ENCODE measurements around the gene RPS6KL1.

The RPS6KL1 gene

DNA sequence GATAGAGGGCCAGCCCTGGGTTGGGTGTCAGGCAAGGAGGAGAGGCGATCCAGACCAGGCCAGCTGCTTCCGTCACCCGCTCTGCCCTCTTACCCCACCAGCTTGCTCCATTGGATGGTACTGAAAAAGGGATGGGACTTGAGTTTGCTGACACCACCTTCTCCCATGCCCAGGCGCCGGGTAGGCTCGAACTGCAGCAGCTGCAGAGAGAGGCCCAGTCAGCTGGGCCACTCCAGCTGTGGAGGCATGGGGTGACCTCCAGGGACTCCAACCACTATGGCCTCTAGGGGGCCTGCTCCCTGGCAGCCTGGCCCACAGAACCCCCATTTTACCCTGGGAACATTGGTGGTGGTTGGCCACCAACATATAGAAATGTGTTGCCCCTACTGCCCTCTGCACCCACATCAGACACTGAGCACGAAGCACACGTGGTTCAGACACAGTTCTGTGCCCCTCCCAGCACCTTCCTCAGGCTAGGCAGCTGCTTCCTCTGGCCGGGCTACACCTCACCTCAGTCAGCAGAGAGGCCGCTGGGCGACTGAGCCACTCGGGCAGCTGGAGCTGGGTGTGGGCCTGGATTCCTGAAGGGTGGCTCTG, 16.0 kb downstream of the RPS6KL1 start:
- peak overlapping the region; percentile 69 for H3K27ac Mint-ChIP-seq

GRCh38 chr14:74905595-74906142, 17.4 kb downstream of the RPS6KL1 start:
- H3K27me3 Mint-ChIP-seq: no peaks in the 10 kb centered on the region
- no peak overlapping the region for H3K4me3 Mint-ChIP-seq
- no peaks in the 10 kb centered on the region for H3K9me3 Mint-ChIP-seq
- H3K27ac Mint-ChIP-seq: peak overlapping the region; percentile 79
- H3K4me1 Mint-ChIP-seq: peaks cover 17 to 21% of the 10 kb centered on the region in 2 donors
- peak; percentile 40 for DNase-seq
- peaks cover 22 to 47% of the 10 kb centered on the region in 2 donors for H3K36me3 Mint-ChIP-seq
- peak; percentile 69 to 73 for ATAC-seq (replicated peaks)

More for the DNA sequence above, 16.0 kb downstream of the RPS6KL1 start:
- Mint-ChIP-seq H3K9me3 (no peaks in the 10 kb centered on the region), H3K36me3 (peaks cover 20 to 47% of the 10 kb centered on the region in 2 donors), H3K4me3 (no peak overlapping the region), H3K4me1 (peaks cover 17 to 21% of the 10 kb centered on the region in 2 donors), H3K27me3 (no peaks in the 10 kb centered on the region)
- ATAC-seq (replicated peaks) (peak; percentile 18), DNase-seq (no peak)

DNA sequence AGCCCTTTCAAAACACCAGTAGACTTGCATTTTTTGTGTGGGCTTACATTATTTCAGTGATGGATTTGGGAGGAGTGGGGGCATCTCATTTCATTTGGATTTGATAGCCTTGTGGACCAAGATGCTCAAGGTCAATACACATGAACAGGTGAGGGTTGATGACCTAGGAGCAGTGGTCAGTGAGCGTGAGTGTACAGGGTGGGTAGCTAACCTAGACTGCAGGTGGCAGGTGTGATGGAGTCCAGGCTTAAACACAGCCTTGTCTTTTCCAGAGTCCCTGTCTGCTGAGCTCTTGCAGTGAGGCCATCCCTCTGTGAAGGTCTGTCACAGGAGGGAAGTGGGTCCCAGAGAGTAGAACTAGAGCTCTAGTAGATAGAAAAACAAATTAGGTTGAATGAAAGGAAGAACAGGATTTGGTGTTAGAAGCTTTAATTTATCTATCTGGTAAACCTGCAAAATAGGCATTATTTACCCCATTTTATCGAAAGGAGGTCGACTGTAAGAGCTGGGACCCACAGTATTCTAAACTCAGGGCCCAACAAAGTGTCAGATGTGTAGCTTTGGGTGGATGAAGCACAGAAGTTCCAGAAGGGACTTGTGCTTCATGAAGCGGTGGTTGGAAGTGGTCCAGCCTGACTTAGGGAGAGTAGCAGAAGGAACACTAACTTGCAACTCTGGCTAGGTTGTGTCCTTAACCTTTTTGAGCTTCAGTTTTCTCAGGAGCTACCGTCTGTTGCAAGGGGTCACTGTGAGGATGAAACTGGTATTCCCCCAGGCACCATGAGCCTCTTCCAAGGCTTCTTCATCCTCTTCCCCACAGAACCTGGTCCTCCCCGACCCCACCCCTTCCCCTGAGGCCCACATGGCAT, 18.2 kb downstream of the RPS6KL1 start:
- Mint-ChIP-seq H3K4me1 (peaks cover 17 to 21% of the 10 kb centered on the region in 2 donors), H3K9me3 (no peaks in the 10 kb centered on the region), H3K4me3 (no peak overlapping the region), H3K27ac (peak overlapping the region; percentile 79), H3K36me3 (peaks cover 30 to 54% of the 10 kb centered on the region in 2 donors), H3K27me3 (no peaks in the 10 kb centered on the region)
- no peak for ATAC-seq (replicated peaks)
- no peak for DNase-seq

DNA sequence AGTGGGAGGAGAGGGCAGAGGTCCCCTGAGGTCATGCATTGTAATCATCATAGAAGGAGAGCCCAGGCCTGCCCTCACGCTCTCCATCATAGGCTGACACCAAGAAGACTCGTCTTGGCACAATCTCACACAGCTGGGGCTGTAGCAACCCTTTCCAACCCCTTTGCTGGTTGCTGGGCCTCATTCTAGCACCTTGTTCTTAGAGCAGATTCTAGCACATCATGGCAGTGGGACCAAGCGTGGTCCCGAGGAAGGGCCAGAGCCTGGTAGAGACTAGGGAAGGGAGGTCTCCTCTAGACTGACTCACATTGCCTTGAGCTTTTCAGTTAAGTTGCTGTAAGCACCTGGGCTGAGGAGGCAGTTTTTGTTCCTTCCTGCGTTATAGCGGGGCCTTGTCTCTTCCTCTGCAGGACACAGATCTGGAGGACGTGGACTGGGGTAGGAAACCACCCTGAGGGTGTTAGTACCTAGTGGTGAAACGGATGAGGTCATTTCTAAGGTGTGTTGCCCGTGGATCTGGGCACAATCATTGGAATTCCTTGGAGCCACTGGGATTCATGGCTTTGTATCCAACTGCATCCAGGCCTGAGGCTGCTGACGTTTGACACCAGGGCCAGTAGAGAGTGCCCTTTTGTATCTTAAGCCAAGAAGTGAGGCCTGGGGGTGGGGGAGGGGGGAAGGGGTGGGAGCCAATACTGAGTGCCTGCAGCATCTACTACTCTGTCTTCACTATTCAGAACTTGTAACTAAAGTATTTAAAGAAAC, 19.9 kb downstream of the RPS6KL1 start:
- ATAC-seq (replicated peaks) (no peak), DNase-seq (no peak)
- H3K4me3 Mint-ChIP-seq: no peak overlapping the region
- peaks cover 42 to 65% of the 10 kb centered on the region in 2 donors for H3K36me3 Mint-ChIP-seq
- peaks cover 17 to 19% of the 10 kb centered on the region in 2 donors for H3K4me1 Mint-ChIP-seq
- no peaks in the 10 kb centered on the region for H3K9me3 Mint-ChIP-seq
- no peaks in the 10 kb centered on the region for H3K27me3 Mint-ChIP-seq
- H3K27ac Mint-ChIP-seq: peak overlapping the region; percentile 83

DNA sequence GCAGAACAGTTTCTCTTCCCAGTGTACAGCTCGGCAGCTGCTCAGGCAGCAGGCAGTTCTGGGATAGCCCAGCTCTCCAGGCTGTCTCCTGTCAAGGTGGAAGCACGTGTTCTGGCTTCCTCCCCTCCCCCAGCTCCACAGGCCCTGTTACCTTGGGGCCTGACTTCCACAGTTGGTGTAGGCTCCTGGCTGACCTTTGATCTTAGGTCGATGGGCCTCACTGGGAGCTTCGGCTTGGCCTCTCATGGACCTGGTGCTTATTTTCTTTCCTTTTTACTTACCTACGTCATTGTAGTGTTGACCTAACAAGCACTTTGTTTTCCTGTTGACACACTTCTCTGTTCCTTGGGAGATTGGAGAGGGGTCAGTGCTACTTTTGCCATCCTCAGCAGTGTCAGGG, 24.4 kb downstream of the RPS6KL1 start:
- H3K36me3 Mint-ChIP-seq: peaks cover 54 to 72% of the 10 kb centered on the region in 2 donors

DNA sequence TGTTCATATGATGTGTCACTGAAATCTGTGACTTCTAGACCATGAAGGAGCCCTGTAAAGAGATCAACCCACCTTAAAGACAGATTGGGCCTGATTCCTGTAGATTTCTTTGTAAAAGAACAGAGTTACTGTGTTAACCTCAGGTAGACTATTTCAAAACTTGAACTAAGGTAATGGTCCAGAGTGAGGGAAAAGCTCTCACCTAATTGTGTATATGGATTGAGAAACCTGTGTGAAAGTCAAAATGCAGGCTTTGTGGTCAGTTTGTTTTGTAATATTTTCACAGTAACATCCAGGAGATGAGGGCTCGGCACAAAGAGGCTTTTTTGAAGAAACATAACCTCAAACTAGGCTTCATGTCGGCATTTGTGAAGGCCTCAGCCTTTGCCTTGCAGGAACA, 25.0 kb downstream of the RPS6KL1 start:
- no peak overlapping the region for H3K4me3 Mint-ChIP-seq
- H3K36me3 Mint-ChIP-seq: peaks cover 58 to 74% of the 10 kb centered on the region in 2 donors

More for the DNA sequence above, 24.4 kb downstream of the RPS6KL1 start:
- Mint-ChIP-seq H3K4me1 (peaks cover 12 to 17% of the 10 kb centered on the region in 2 donors), H3K9me3 (no peaks in the 10 kb centered on the region), H3K27me3 (no peaks in the 10 kb centered on the region), H3K4me3 (no peak overlapping the region), H3K27ac (peak overlapping the region; percentile 80)
- DNase-seq (no peak), ATAC-seq (replicated peaks) (no peak)

DNA sequence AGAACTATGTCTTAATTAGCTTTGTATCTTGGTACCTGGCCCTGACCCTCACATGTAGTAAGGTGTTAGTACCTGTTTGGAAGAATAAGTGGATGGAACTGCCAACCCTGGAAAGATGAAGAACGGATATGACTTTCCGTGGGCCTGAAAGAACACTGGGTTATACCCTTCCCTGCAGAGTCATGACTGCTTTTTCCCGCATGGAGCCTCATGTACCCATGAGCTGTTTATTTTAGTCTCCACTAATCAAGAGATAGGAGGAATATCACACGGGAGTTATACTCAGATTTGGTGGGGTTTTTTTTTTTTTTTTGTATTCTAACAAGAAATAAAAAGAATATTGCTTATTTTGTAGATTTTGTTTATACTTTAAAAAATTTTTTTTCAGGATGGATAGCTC, 25.4 kb downstream of the RPS6KL1 start:
- Mint-ChIP-seq H3K36me3 (peaks cover 58 to 74% of the 10 kb centered on the region in 2 donors), H3K27me3 (no peaks in the 10 kb centered on the region), H3K4me1 (peaks cover 17 to 19% of the 10 kb centered on the region in 2 donors), H3K4me3 (no peak overlapping the region), H3K9me3 (no peaks in the 10 kb centered on the region), H3K27ac (peak overlapping the region; percentile 14)
- ATAC-seq (replicated peaks) (no peak), DNase-seq (no peak)

More for the DNA sequence above, 25.0 kb downstream of the RPS6KL1 start:
- no peak for ATAC-seq (replicated peaks)
- no peaks in the 10 kb centered on the region for H3K9me3 Mint-ChIP-seq
- no peak for DNase-seq
- H3K27me3 Mint-ChIP-seq: no peaks in the 10 kb centered on the region
- no peak overlapping the region for H3K27ac Mint-ChIP-seq
- H3K4me1 Mint-ChIP-seq: peaks cover 17 to 19% of the 10 kb centered on the region in 2 donors

- peaks cover 21 to 26% of the 10 kb centered on the region in 2 donors for H3K4me1 Mint-ChIP-seq
- DNase-seq: no peak
- no peaks in the 10 kb centered on the region for H3K27me3 Mint-ChIP-seq
- H3K27ac Mint-ChIP-seq: no peak overlapping the region
- no peaks in the 10 kb centered on the region for H3K9me3 Mint-ChIP-seq
- peaks cover 58 to 76% of the 10 kb centered on the region in 2 donors for H3K36me3 Mint-ChIP-seq
- no peak overlapping the region for H3K4me3 Mint-ChIP-seq
- ATAC-seq (replicated peaks): no peak
These were observed 26.7 kb downstream of the RPS6KL1 start for GRCh38 chr14:74896400-74896799.

- peak overlapping the region; percentile 86 for H3K27ac Mint-ChIP-seq
- peak; percentile 60 to 73 for ATAC-seq (replicated peaks)
- peak overlapping the region; percentile 31 to 56 for H3K4me3 Mint-ChIP-seq
These were observed 29.4 kb downstream of the RPS6KL1 start for GRCh38 chr14:74893614-74894091.

GRCh38 chr14:74892745-74893144, 30.3 kb downstream of the RPS6KL1 start:
- Mint-ChIP-seq H3K27ac (peak overlapping the region; percentile 65), H3K36me3 (peaks cover 49 to 54% of the 10 kb centered on the region in 2 donors), H3K9me3 (no peaks in the 10 kb centered on the region), H3K4me3 (peak overlapping the region in 1 of 2 donors; percentile 2), H3K4me1 (peaks cover 24 to 26% of the 10 kb centered on the region in 2 donors), H3K27me3 (no peaks in the 10 kb centered on the region)
- ATAC-seq (replicated peaks): peak; percentile 47 to 57
- DNase-seq: no peak

More at GRCh38 chr14:74893614-74894091, 29.4 kb downstream of the RPS6KL1 start:
- H3K9me3 Mint-ChIP-seq: no peaks in the 10 kb centered on the region
- H3K4me1 Mint-ChIP-seq: peaks cover 23 to 26% of the 10 kb centered on the region in 2 donors
- peaks cover 51 to 63% of the 10 kb centered on the region in 2 donors for H3K36me3 Mint-ChIP-seq
- no peaks in the 10 kb centered on the region for H3K27me3 Mint-ChIP-seq
- DNase-seq: no peak

GRCh38 chr14:74891870-74892269, 31.2 kb downstream of the RPS6KL1 start:
- no peaks in the 10 kb centered on the region for H3K27me3 Mint-ChIP-seq
- peaks cover 45 to 48% of the 10 kb centered on the region in 2 donors for H3K36me3 Mint-ChIP-seq
- ATAC-seq (replicated peaks): no peak
- no peak for DNase-seq
- no peak overlapping the region for H3K4me3 Mint-ChIP-seq
- no peak overlapping the region for H3K27ac Mint-ChIP-seq
- no peaks in the 10 kb centered on the region for H3K9me3 Mint-ChIP-seq
- H3K4me1 Mint-ChIP-seq: peaks cover 25 to 26% of the 10 kb centered on the region in 2 donors

GRCh38 chr14:74890262-74890661, 32.8 kb downstream of the RPS6KL1 start:
- no peak overlapping the region for H3K4me3 Mint-ChIP-seq
- H3K4me1 Mint-ChIP-seq: peaks cover 34 to 40% of the 10 kb centered on the region in 2 donors
- H3K27ac Mint-ChIP-seq: no peak overlapping the region
- no peaks in the 10 kb centered on the region for H3K27me3 Mint-ChIP-seq
- DNase-seq: no peak
- no peak for ATAC-seq (replicated peaks)
- no peaks in the 10 kb centered on the region for H3K9me3 Mint-ChIP-seq
- H3K36me3 Mint-ChIP-seq: peaks cover 47% of the 10 kb centered on the region in 2 donors

- Mint-ChIP-seq H3K27ac (peak overlapping the region; percentile 9), H3K36me3 (peaks cover 46 to 49% of the 10 kb centered on the region in 2 donors), H3K27me3 (no peaks in the 10 kb centered on the region), H3K9me3 (no peaks in the 10 kb centered on the region), H3K4me3 (no peak overlapping the region), H3K4me1 (peaks cover 39 to 50% of the 10 kb centered on the region in 2 donors)
- ATAC-seq (replicated peaks) (no peak), DNase-seq (no peak)
These were observed 34.6 kb downstream of the RPS6KL1 start for GRCh38 chr14:74888164-74889158.
